Activated CD8-positive, alpha-beta memory T cell treated with anti-CD3 and anti-CD28 coated beads for 36 hours (primary cell): ENCODE data around the gene MAPKAPK2. TPM values are rescaled to one million over a fixed set of nuclear protein-coding genes. Genes with fewer than 3 reads are reported as not detected.

Source experiments
- CTCF ChIA-PET: fragments of 350-600 bp; sonication (Branson Sonifier 250); formaldehyde crosslinking; loops from one replicate; lab custom pipeline; 2021; ENCODE audit warnings: antibody characterized with exemption; lab: Charles Lee
- POLR2A ChIA-PET: fragments of 350-600 bp; sonication (Branson Sonifier 250); formaldehyde crosslinking; loops from one replicate; lab custom pipeline; 2021; ENCODE audit warnings: antibody characterized with exemption; lab: Charles Lee
- total RNA-seq, 2 experiments: library from RNA; stranded (reverse); gene quantifications; one replicate each; pipeline ENCODE4 v1.2.3, GENCODE V29; 2021

The MAPKAPK2 gene
- total RNA-seq, 2 experiments from 2014 or later: 86.9 to 87.3 TPM

DNA sequence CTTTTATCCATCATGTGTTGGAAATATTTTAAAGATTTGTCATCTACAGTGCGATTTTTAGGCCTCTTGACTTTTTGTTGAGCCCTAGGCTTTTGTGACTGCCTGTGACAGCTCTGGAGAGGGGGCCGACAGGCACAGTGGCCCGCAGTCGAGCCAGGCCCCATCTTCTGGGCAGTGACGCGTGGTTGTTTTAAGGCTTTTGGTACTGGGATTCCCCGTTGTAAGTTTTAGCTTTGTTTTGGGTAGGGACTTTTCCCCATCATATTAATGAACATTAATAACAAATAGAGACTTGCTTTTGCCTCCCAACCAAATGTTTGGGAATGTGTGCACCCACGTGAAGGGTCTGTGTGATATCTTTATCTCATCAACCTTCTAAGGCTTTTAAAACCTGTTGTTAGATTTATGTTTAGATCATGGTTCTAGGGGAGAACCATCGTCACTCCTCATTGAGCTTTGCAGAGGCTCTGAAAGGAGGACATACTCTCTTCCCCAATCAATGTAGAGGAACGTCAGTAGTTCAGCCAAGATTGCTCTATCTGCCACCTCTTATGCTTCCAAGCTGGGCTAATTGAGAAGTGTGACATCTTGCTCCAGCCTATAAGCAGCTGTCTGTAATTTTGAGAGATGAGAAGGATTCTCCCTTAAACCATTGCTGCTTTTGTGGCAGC is 34.6 kb downstream of the MAPKAPK2 start:
- ChIA-PET POLR2A (no interaction called here), CTCF (interaction anchor here (0.6 to 2.2 kb wide), 4 partner anchors 13 to 52 kb away, joined by 3 to 5 read pairs (median 4); no protein-coding TSS in a partner anchor)

DNA sequence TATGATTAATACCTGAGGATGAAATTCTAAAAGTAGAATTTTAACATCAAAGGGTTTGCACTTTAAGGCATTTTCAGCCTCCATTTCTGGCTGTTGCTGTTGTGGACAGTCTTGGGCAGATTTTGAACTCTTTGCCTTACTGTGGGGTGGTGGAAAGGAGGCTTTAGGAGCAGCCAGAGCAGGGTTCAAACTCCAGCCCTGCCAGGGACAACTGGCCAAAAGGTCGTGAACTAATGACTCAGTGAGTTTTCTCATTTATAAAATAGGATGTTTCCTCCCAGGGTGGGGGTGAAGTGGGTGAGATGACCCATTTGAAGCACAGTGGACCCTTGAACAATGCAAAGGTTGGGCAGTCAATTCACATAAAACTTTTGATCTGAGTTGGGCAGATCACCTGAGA is 36.7 kb downstream of the MAPKAPK2 start:
- ChIA-PET POLR2A (interaction anchor here (0.6 kb wide), 1 partner anchor 93 kb away, joined by 4 read pairs; no protein-coding TSS in a partner anchor), CTCF (no interaction called here)

DNA sequence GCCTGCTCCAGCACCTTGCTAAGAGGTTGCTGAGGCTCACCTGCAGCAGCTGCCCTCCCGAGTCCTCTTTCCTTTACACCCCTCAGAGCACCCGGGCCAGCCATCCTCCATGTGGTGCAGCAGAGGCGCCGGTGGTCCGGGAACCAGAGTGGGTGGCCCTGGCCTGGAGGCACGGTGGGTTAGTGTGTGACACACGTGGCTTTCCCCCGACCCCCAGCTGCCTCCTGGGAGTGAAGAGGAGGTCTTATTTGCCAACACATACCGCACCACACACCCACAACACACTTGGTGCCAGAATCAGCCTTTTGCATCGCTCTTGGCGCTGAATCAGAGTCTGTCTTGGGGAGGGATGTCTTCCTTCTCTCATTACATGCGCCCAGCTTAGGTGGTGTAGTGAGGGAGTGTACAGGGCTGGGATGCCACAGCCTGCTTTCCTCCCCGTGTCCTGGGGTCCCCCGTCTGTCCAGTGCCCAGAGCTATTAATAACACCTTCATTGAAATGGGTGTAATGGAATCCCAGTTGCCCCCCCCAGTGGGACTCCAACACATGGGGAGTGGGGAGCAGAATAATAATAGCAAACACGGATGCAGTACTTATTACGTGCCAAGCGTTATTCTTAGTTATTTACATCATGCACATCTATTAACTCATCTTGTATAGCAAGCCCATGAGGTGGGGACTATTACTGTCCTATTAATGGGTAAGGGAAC is 38.2 kb downstream of the MAPKAPK2 start:
- CTCF ChIA-PET: interaction anchor here (1.1 to 6.8 kb wide), 4 partner anchors 10 to 210 kb away, joined by 3 to 32 read pairs (median 3); partner anchors contain the start of gene DYRK3
- POLR2A ChIA-PET: no interaction called here

DNA sequence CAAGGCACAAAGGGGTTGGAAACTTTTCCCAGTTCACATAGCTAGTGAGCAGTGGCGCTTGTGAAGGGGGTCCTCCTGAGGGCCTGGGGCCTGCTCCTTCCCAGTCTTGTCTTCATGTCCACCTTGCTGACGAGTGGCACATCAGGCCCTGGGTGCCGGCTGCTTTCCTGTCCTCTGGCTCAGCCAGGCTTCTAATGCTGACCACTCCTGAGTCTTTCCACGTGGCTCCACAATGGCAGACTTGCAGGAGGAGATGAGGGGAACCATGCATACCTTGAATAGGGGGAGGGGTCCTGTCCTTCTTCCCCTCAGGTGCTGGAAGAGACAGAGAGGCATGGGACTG is 38.7 kb downstream of the MAPKAPK2 start:
- CTCF ChIA-PET: interaction anchor here (1.1 to 6.8 kb wide), 4 partner anchors 10 to 210 kb away, joined by 3 to 32 read pairs (median 3); partner anchors contain the start of gene DYRK3
- POLR2A ChIA-PET: no interaction called here

DNA sequence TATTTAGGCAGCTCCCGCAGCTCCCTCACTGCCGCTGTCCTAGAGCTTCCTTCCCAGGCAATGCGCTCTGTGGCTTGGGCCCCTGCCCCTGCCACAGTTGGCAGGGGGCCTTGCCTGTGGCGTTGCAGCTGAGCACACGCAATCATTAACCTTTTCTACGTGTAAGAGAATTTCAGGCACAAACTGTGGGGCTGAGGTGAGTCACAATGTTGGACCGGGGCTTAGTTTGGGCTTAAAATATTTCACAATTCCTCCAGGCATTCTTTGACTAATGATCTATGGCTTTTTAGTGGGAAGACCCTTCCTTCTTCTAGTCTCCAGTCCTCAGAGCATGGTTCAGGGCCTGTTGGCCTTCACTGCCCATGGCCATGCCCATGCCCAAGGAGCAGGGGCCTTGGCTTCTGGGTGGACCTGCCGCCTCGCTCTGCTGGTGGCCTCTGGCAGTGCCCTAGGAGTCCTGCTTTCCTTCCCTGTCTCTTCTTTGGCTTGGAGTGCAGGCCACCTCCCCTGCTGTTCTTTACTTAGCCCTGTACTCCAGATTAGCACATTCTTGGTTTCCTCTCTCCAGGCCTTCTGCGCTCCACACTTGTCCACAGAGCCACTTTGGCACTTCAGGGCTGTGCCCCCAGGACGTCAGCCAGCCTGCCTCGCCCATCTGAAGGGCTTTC is 39.2 kb downstream of the MAPKAPK2 start:
- CTCF ChIA-PET: interaction anchor here (0.7 to 6.8 kb wide), 8 partner anchors 11 to 196 kb away, joined by 3 to 32 read pairs (median 6); partner anchors contain the start of gene DYRK3
- POLR2A ChIA-PET: no interaction called here

DNA sequence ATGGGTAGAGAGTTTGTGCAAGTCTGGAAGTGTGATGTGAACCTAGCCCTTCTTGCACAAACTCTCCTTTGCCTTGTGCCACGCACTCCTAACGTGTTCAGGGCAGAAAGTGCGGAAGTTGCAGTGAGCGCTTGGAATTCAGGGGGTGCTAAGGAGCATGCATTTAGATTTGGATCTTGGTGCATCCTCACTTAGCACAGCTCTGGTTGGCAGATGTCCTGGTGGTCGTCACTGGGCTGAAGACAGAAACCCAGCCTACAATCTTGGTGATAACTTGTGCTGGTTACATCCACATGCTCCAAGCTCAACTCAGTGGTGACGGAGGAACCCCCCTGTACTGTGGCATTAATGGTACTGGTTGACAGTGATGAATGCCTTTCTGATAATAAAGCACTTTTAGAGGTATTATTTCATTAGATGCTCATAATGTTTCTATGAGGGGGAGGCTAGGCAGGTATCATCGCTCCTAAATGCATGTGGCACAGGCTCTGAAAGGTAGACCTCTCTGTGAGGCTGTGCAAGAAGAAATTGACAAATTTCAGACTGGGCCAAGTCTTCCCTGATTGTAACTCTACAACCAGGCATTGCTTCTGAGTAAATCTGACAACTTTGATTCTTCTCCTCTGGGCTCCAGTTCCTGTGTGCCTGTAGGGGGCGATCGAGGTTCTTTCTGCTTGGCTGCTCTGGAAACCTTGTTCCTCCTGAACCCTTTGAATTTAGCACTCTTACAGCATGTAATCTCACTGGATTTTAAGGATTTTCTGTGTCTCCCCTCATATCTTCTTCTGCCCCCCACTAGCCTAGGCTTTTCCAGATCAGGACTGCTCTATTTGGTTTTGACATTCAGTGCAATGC is 40.6 kb downstream of the MAPKAPK2 start:
- POLR2A ChIA-PET: no interaction called here

DNA sequence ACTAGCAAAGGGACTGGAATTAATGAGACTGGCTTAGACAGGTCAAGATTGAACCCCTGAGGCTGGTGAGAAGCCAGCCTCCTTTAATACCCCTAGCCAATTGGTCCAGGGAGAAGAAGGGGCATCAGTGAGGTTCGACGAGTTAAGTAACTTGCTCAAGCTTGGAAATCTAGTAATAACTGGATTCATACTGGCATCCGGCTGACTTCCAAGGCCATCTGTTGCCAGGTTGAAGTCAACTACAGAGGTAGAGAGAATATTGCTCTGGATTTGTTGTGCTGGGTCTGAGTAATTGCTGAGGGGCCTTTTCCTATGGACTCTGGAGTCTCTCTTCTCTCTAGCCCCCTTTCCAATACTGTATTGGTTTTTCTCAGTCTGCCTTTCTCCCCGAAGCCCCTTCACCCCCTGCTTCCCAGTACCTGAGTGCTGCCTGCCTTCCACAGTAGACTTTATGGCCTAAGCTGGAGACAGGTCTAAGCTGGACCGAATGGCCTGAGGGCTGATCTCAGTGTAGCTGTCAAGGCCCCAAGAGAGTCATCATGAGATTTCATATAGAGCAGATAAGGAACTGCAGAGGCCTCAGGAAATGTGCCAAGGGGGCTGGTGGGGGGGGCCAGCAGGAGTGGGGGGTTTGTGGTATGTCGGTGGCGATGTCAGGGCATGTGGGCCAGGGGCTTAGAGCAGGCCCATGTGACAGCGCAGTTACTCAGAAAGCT is 43.4 kb downstream of the MAPKAPK2 start:
- POLR2A ChIA-PET: no interaction called here

More for the DNA sequence above, 40.6 kb downstream of the MAPKAPK2 start:
- CTCF ChIA-PET: interaction anchor here (0.7 to 6.8 kb wide), 32 partner anchors 9 to 257 kb away, joined by 3 to 32 read pairs (median 4); partner anchors contain the start of genes FCMR and IL20

DNA sequence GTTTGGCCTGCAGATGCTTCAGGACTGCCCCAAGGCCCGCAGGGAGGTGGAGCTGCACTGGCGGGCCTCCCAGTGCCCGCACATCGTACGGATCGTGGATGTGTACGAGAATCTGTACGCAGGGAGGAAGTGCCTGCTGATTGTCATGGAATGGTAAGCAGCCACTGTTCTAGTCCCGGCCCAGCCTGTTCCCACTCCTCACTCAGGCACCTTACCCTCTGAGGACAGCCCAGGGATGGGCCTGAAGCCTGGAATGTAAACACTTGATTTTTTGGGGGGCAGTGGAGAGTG is 43.9 kb downstream of the MAPKAPK2 start:
- ChIA-PET POLR2A (no interaction called here), CTCF (interaction anchor here (0.9 to 6.8 kb wide), 3 partner anchors 15 to 184 kb away, joined by 3 to 32 read pairs (median 3); no protein-coding TSS in a partner anchor)

More for the DNA sequence above, 43.4 kb downstream of the MAPKAPK2 start:
- CTCF ChIA-PET: interaction anchor here (3.4 to 6.8 kb wide), 2 partner anchors 15 to 80 kb away, joined by 28 to 32 read pairs; no protein-coding TSS in a partner anchor

DNA sequence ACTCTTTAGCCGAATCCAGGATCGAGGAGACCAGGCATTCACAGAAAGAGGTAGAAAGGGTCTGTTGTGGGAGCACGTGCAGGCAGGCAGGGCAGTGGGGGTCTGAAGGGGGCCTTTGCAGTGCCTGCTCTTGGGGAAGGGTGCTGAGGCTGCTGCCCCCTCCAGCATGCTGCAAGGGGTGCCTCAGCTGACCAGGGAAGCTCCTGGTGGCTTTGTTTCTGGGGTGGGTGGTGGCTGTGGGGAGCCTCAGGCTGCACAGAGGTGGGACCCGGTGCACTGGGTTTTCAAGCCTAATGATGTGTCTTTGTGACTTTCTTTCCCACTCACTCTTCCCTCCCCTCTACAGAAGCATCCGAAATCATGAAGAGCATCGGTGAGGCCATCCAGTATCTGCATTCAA is 44.3 kb downstream of the MAPKAPK2 start:
- ChIA-PET POLR2A (no interaction called here), CTCF (interaction anchor here (0.9 to 2.0 kb wide), 3 partner anchors 39 to 183 kb away, joined by 3 to 7 read pairs (median 3); no protein-coding TSS in a partner anchor)

DNA sequence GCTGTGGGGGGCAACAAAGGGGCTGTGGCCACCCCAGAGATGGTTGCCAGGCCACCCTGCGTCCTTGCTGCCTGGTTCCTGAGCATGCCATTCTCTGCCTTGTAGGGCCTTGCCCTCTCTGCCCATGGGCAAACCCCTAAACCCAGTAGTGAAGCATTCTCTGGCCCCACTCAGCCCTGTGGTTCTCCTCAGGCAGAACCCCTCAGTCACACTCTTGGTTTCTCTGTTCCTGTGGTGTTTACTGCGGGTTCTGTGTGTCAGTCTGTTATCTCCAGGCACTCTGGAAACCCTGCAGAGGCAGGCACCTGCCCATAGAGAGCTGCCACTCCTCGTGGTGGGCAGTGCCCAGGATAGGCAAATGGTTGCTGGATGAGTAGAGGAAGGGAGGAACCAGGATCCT is 44.8 kb downstream of the MAPKAPK2 start:
- ChIA-PET CTCF (interaction anchor here (0.9 to 2.0 kb wide), 4 partner anchors 38 to 183 kb away, joined by 3 to 7 read pairs (median 3); no protein-coding TSS in a partner anchor), POLR2A (no interaction called here)

DNA sequence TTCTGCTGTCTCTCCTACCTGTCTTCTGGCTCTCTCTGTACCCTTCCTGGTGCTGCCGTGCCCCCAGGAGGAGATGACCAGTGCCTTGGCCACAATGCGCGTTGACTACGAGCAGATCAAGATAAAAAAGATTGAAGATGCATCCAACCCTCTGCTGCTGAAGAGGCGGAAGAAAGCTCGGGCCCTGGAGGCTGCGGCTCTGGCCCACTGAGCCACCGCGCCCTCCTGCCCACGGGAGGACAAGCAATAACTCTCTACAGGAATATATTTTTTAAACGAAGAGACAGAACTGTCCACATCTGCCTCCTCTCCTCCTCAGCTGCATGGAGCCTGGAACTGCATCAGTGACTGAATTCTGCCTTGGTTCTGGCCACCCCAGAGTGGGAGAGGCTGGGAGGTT is 47.8 kb downstream of the MAPKAPK2 start:
- POLR2A ChIA-PET: no interaction called here
- CTCF ChIA-PET: interaction anchor here (5.0 kb wide), 1 partner anchor 37 kb away, joined by 44 read pairs; the partner anchor contains the start of genes IL10 and IL19

DNA sequence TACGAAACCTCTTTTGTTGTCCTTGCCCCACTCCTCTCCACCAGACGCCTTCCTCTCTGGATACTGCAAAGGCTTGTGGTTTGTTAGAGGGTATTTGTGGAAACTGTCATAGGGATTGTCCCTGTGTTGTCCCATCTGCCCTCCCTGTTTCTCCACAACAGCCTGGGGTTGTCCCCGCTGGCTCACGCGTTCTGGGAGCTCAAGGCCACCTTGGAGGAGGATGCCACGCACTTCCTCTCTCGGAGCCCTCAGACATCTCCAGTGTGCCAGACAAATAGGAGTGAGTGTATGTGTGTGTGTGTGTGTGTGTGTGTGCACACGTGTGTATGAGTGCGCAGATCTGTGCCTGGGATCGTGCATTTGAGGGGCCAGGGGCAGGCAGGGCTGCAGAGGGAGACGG is 48.3 kb downstream of the MAPKAPK2 start:
- POLR2A ChIA-PET: no interaction called here

DNA sequence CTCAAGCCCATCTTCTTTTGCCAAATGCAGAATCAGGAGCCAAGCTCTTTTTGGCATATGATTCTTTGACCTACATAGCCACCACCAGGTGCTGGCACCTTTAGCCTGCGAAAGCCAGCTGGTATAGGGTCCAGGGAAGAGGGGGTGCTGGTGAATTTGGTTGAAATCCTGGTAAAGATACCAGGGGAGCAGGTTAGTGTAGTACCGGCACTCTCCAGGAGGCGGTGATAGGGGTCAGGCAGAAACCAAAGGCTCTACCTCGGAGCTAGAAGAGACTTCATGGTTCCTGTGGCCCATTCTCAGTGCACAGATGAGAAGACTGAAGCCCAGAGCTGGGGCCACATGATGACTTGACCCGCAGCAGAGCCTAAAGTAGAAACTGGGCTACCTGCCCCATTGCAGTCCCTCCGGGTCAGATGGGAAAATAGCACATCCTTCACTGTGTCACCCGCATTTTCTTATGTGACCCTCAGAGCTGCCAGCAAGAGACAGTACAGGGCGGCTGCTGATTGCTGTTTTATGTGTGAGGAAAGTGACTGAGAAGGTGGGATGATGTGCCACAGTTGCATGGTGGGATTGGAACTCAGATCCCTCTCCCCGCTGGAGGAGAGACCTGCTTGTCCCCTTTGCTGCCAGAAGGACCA is 49.9 kb downstream of the MAPKAPK2 start:
- ChIA-PET POLR2A (interaction anchor here (0.8 to 1.3 kb wide), 4 partner anchors 32 to 74 kb away, joined by 3 read pairs; no protein-coding TSS in a partner anchor), CTCF (interaction anchor here (0.8 to 5.0 kb wide), 28 partner anchors 9 to 247 kb away, joined by 3 to 69 read pairs (median 5); partner anchors contain the start of genes FCMR, IL10 and IL19)

More for the DNA sequence above, 48.3 kb downstream of the MAPKAPK2 start:
- CTCF ChIA-PET: interaction anchor here (1.7 to 5.0 kb wide), 3 partner anchors 17 to 123 kb away, joined by 4 to 44 read pairs (median 5); partner anchors contain the start of genes IL10 and IL19

DNA sequence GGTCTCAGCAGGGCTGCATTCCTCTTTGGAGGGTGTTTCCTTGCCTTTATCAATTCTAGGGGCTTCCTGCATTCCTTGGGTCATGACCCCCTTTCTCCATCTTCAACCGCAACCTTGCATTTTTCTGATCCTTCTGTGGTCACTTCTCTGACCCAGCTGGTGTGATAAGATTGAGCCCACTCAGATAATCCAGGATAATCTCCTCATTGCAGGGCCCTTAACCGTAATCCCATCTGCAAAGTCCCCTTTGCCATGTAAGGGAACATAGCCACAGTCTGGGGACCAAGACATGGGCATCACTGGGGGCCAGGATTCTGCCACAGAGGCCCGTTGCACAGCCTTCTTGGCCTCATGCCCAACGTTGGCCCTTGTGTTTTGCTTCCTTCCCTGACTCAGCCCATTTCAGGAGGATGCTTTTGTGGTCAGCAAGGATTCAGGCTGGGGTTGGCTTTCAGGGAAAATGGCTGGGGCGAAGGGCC is 50.9 kb downstream of the MAPKAPK2 start:
- ChIA-PET CTCF (interaction anchor here (1.0 to 5.0 kb wide), 12 partner anchors 10 to 196 kb away, joined by 3 to 69 read pairs (median 10); partner anchors contain the start of genes FCMR, IL10 and IL19), POLR2A (interaction anchor here (0.5 to 1.3 kb wide), 4 partner anchors 68 to 173 kb away, joined by 3 read pairs; no protein-coding TSS in a partner anchor)

DNA sequence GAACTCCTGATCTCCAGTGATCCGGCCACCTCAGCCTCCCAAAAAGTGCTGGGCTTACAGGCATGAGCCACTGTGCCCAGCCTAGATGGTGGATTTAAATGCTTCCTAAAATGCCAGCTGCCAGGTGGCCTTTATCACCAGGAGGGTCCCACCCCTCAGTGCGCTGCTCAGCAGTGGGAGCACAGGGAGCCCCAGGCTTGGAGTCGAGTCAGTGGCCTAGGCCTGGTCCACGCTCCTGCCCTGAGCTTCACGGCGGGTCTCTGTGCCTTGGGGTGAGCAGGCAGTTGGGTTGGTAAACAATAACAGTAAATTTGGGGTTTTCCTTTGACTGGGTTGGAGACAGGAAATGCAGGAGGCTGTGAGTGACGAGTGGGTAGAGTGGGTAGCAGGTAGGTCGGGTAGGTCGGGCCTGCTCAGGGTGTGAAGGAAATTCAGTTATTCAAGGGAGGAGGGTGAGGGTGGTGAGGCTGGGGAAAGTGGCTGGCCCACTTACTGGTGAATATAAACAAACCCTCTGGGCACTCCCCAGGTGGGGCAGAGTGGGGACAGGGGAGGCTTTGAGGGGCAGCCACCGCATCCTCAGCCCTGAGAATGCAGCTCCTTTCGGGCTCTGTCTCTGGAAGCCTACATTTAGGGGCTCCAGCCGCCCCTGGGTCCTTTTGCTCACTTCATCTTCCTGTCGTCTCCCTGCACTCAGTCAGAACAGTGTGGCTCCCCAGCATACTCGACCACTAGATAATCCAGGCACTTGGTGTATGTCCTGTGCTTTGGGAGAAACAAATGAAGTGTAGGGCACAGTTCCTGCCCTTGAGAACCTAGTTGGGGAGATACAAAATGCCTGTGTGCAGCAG is 52.4 kb downstream of the MAPKAPK2 start:
- CTCF ChIA-PET: interaction anchor here (1.1 to 5.0 kb wide), 7 partner anchors 11 to 182 kb away, joined by 3 to 69 read pairs (median 7); partner anchors contain the start of genes IL10 and IL19
- POLR2A ChIA-PET: interaction anchor here (0.8 to 1.3 kb wide), 2 partner anchors 66 to 128 kb away, joined by 4 read pairs; no protein-coding TSS in a partner anchor
